Neural cell (in vitro differentiated cells): ENCODE measurements around the gene TNFRSF12A. TPM values are rescaled to one million over a fixed set of nuclear protein-coding genes. Genes with fewer than 3 reads are reported as not detected.

Experiments
- H2AFZ ChIP-seq: fragments of 200-600, 300-800 bp; sonication (generic), shearing (Covaris generic); 2 replicates; pipeline ENCODE4 v1.6.0; 2014; ENCODE audit warnings: low read depth, mild to moderate bottlenecking, antibody characterized with exemption, low read length, moderate library complexity
- H3F3A ChIP-seq: fragments of 200-600 bp; shearing (Covaris generic); 2 replicates; pipeline ENCODE4 v1.6.1; 2016; ENCODE audit warnings: mild to moderate bottlenecking, moderate library complexity, mixed read lengths, antibody characterized with exemption, low read length; ENCODE audit not compliant: insufficient read depth, poor library complexity, severe bottlenecking
- H3K27ac ChIP-seq: fragments of 200-600, 300-800 bp; sonication (generic), shearing (Covaris generic); 2 replicates; pipeline ENCODE4 v1.5.1; 2014; ENCODE audit warnings: mild to moderate bottlenecking, low read length, moderate library complexity
- H3K27me3 ChIP-seq: fragments of 300-800, 200-600 bp; sonication (generic), shearing (Covaris generic); 2 replicates; pipeline ENCODE4 v1.6.0; 2014; ENCODE audit warnings: mild to moderate bottlenecking, low read depth, low read length, moderate library complexity; ENCODE audit not compliant: insufficient read depth
- H3K36me3 ChIP-seq: fragments of 300-800, 200-600 bp; sonication (generic), shearing (Covaris generic); 2 replicates; pipeline ENCODE4 v1.5.1; 2014; ENCODE audit warnings: mild to moderate bottlenecking, antibody characterized with exemption, low read length, moderate library complexity; ENCODE audit not compliant: insufficient read depth
- H3K4me2 ChIP-seq: fragments of 300-800, 200-600 bp; sonication (generic), shearing (Covaris generic); 2 replicates; pipeline ENCODE4 v1.6.0; 2014; ENCODE audit warnings: mild to moderate bottlenecking, low read length
- H3K4me3 ChIP-seq: fragments of 300-800, 200-600 bp; sonication (generic), shearing (Covaris generic); 2 replicates; pipeline ENCODE4 v1.5.1; 2014; ENCODE audit warnings: mild to moderate bottlenecking, low read length, moderate library complexity
- H3K79me2 ChIP-seq: fragments of 200-600 bp; shearing (Covaris generic); replicated peaks from 2 replicates; pipeline ENCODE4 v1.6.0; 2014; ENCODE audit warnings: mild to moderate bottlenecking, low read length, moderate library complexity; ENCODE audit not compliant: insufficient read depth
- H3K9ac ChIP-seq: fragments of 300-800, 200-600 bp; sonication (generic), shearing (Covaris generic); 2 replicates; pipeline ENCODE4 v1.6.1; 2016; ENCODE audit warnings: mild to moderate bottlenecking, low read length, mixed read lengths
- H3K9me2 ChIP-seq: fragments of 200-600 bp; shearing (Covaris generic); 2 replicates; pipeline ENCODE4 v1.6.1; 2016; ENCODE audit warnings: mild to moderate bottlenecking, low read length, mixed read lengths; ENCODE audit not compliant: insufficient read depth
- H3K9me3 ChIP-seq: fragments of 200-600, 300-800 bp; sonication (generic), shearing (Covaris generic); 2 replicates; pipeline ENCODE4 v1.6.1; 2016; ENCODE audit warnings: mild to moderate bottlenecking, mixed run types, low read length, moderate library complexity, mixed read lengths
- H4K20me1 ChIP-seq: fragments of 200-600 bp; shearing (Covaris generic); 2 replicates; pipeline ENCODE4 v1.6.1; 2016; ENCODE audit warnings: mild to moderate bottlenecking, mixed run types; ENCODE audit not compliant: insufficient read depth
- CTCF ChIP-seq: fragments of 450-650 bp; IDR thresholded peaks from 2 replicates; pipeline ENCODE4 v1.5.1; 2014; ENCODE audit warnings: antibody characterized with exemption, mild to moderate bottlenecking, moderate library complexity; ENCODE audit not compliant: poor library complexity, severe bottlenecking
- EP300 ChIP-seq: fragments of 450-650 bp; conservative IDR thresholded peaks from 2 replicates; pipeline ENCODE4 v1.6.1; 2014; ENCODE audit warnings: antibody characterized with exemption, mild to moderate bottlenecking, moderate library complexity; ENCODE audit not compliant: poor library complexity, severe bottlenecking
- EZH2 ChIP-seq: fragments of 200-600, 300-800 bp; shearing (Covaris generic), sonication (generic); IDR thresholded peaks from 2 replicates; pipeline ENCODE4 v1.6.1; 2014; ENCODE audit warnings: antibody characterized with exemption, low read length, borderline replicate concordance, mild to moderate bottlenecking; ENCODE audit not compliant: insufficient read depth, poor library complexity, severe bottlenecking
- MXI1 ChIP-seq: fragments of 450-650 bp; conservative IDR thresholded peaks from 2 replicates; pipeline ENCODE4 v1.6.1; 2014; ENCODE audit warnings: antibody characterized with exemption, mild to moderate bottlenecking; ENCODE audit not compliant: poor library complexity, severe bottlenecking
- POLR2AphosphoS5 ChIP-seq: IDR thresholded peaks from 2 replicates; pipeline ENCODE4 v1.6.1; 2012
- RAD21 ChIP-seq: fragments of 450-650 bp; conservative IDR thresholded peaks from 2 replicates; pipeline ENCODE4 v1.6.1; 2014; ENCODE audit warnings: antibody characterized with exemption, mild to moderate bottlenecking, moderate library complexity
- REST ChIP-seq: IDR thresholded peaks from 2 replicates; pipeline ENCODE4 v1.6.1; 2012; ENCODE audit warnings: borderline replicate concordance
- SMC3 ChIP-seq: fragments of 450-650 bp; conservative IDR thresholded peaks from 2 replicates; pipeline ENCODE4 v1.6.1; 2014; ENCODE audit warnings: antibody characterized with exemption, mild to moderate bottlenecking, moderate library complexity; ENCODE audit not compliant: poor library complexity
- TAF1 ChIP-seq: IDR thresholded peaks from 2 replicates; pipeline ENCODE4 v1.6.1; 2012; ENCODE audit warnings: low read depth
- polyA plus RNA-seq: library from polyadenylated mRNA; depleted of rRNA; stranded (reverse); fragments of >200 nt; gene quantifications from 2 replicates; pipeline ENCODE4 v1.2.3, GENCODE V29; 2014

The TNFRSF12A gene
- polyA plus RNA-seq, 1 donor from 2014 or later: 2.3 TPM

GRCh38 chr16:2971134-2971984, 48.8 kb upstream of the TNFRSF12A start:
- H2AFZ ChIP-seq: no peak overlapping the region
- H3K79me2 ChIP-seq: no peaks in the 10 kb centered on the region
- no peaks in the 10 kb centered on the region for H3F3A ChIP-seq
- TF ChIP-seq MXI1 (no peak), POLR2AphosphoS5 (no peak), CTCF (no peak)
- no peaks in the 10 kb centered on the region for H3K9me3 ChIP-seq
- peaks cover 19% of the 10 kb centered on the region for H3K27me3 ChIP-seq
- H3K4me2 ChIP-seq: no peak overlapping the region
- no peaks in the 10 kb centered on the region for H3K36me3 ChIP-seq
- H3K9ac ChIP-seq: no peak overlapping the region
- peak overlapping the region; percentile 98 for H3K4me3 ChIP-seq
- no peaks in the 10 kb centered on the region for H3K9me2 ChIP-seq
- no peak overlapping the region for H3K27ac ChIP-seq
- no peaks in the 10 kb centered on the region for H4K20me1 ChIP-seq

- Histone ChIP-seq H3K4me3 (no peak overlapping the region), H2AFZ (no peak overlapping the region), H3K9ac (no peak overlapping the region), H3K9me2 (no peaks in the 10 kb centered on the region), H3F3A (no peaks in the 10 kb centered on the region), H4K20me1 (no peaks in the 10 kb centered on the region), H3K79me2 (no peaks in the 10 kb centered on the region), H3K9me3 (no peaks in the 10 kb centered on the region), H3K27ac (no peak overlapping the region), H3K27me3 (peaks cover 13% of the 10 kb centered on the region), H3K4me2 (no peak overlapping the region), H3K36me3 (no peaks in the 10 kb centered on the region)
- TF ChIP-seq TAF1 (no peak), POLR2AphosphoS5 (no peak), EZH2 (no peak), REST (no peak), CTCF (no peak), SMC3 (no peak), RAD21 (no peak), MXI1 (no peak), EP300 (no peak)
Observed at GRCh38 chr16:2971985-2972784, 48.0 kb upstream of the TNFRSF12A start.
